ENCODE results near the gene ALG1.
"Not testable (repeated sequence)": the region's sequence is repeated elsewhere in the genome, so short reads cannot be mapped to it uniquely, and the experiment has no call there.

ALG1 gene

GRCh38 chr16:5041600-5042133 is 30.0 kb upstream of the ALG1 start:
- peaks cover 75% of the 10 kb centered on the region for H3K27me3 ChIP-seq
- no peaks in the 10 kb centered on the region for H3K36me3 ChIP-seq
- no peak overlapping the region for H3K4me3 ChIP-seq (ENCODE audit: low read depth, low read length)
- no peaks in the 10 kb centered on the region for H3K4me1 ChIP-seq
- no peak for DNase-seq
- H3K9me3 ChIP-seq: no peaks in the 10 kb centered on the region
- TF ChIP-seq, protein P1, sequence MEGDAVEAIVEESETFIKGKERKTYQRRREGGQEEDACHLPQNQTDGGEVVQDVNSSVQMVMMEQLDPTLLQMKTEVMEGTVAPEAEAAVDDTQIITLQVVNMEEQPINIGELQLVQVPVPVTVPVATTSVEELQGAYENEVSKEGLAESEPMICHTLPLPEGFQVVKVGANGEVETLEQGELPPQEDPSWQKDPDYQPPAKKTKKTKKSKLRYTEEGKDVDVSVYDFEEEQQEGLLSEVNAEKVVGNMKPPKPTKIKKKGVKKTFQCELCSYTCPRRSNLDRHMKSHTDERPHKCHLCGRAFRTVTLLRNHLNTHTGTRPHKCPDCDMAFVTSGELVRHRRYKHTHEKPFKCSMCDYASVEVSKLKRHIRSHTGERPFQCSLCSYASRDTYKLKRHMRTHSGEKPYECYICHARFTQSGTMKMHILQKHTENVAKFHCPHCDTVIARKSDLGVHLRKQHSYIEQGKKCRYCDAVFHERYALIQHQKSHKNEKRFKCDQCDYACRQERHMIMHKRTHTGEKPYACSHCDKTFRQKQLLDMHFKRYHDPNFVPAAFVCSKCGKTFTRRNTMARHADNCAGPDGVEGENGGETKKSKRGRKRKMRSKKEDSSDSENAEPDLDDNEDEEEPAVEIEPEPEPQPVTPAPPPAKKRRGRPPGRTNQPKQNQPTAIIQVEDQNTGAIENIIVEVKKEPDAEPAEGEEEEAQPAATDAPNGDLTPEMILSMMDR (IDR thresholded peaks at IDR 0.05; ENCODE audit: low read depth, low read length): no peak

DNA sequence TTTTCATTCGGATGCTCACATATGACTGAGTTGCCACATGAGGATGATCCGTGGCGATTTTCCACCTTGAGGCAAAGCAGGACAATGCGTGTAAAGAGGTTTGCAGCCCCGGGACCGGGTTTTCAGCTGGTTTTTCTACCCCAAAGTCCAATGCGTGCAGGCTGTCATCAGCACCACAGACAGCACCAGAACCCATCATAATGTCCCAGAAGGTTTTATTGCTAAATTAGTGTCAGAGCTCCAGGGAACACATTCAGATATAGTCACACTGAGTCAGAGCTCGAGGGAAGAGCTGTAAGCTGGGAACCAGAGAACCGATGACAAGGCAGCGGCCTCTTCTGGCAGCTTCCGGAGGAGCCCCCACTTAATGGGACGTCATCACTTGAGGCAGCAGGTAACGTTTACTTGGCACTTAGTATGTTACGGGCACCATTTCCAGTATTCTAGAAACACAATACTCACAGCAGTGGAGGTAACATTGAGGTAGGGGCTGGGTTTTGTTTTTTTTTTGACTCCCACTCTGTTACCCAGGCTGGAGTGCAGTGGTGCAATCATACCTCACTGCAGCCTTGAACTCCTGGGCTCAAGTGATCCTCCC is 29.0 kb upstream of the ALG1 start:
- H3K27me3 ChIP-seq: peaks cover 80% of the 10 kb centered on the region
- no peak for DNase-seq
- H3K9me3 ChIP-seq: no peaks in the 10 kb centered on the region
- TF ChIP-seq, protein P1 (IDR thresholded peaks at IDR 0.05; ENCODE audit: low read depth, low read length): no peak
- no peaks in the 10 kb centered on the region for H3K36me3 ChIP-seq
- no peak overlapping the region for H3K4me3 ChIP-seq (ENCODE audit: low read depth, low read length)
- H3K4me1 ChIP-seq: no peaks in the 10 kb centered on the region

DNA sequence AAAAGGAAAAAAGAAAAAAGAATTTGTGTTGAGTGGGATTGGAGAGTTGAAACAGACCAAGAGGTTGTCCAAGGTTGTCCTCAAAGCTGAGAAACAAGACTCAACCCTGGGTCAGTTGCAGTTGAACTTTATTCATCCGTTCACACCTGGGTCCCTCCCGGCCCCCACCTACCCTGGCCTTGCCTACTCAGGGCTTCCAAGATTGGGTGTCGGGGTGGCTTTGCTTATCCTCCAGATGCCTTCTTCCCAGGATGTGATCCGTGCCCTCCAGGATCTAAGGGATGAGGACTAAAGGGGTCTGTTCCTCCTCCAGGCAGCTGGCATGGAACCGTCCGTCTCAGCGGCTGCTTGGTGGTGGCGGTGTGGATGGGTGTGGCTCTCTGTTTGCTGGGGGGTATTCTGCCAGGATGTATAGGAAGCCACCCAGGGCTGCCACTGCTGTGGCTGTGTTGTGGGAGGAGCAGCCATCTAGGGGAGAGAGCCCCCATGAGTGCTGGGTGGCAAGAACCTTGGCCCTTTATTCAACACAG is 27.6 kb upstream of the ALG1 start:
- Histone ChIP-seq H3K4me3 (ENCODE audit: low read depth, low read length) (no peak overlapping the region), H3K9me3 (no peaks in the 10 kb centered on the region), H3K36me3 (no peaks in the 10 kb centered on the region), H3K27me3 (peaks cover 70% of the 10 kb centered on the region), H3K4me1 (no peaks in the 10 kb centered on the region)
- no peak for DNase-seq
- TF ChIP-seq, protein P1 (IDR thresholded peaks at IDR 0.05; ENCODE audit: low read depth, low read length): no peak

- not testable (repeated sequence) for H3K9me3 ChIP-seq; DNase-seq; H3K4me1 ChIP-seq; H3K36me3 ChIP-seq; H3K4me3 ChIP-seq (ENCODE audit: low read depth, low read length)
- peaks cover 71% of the 10 kb centered on the region for H3K27me3 ChIP-seq
Observed at GRCh38 chr16:5044581-5044980, 27.1 kb upstream of the ALG1 start.

DNA sequence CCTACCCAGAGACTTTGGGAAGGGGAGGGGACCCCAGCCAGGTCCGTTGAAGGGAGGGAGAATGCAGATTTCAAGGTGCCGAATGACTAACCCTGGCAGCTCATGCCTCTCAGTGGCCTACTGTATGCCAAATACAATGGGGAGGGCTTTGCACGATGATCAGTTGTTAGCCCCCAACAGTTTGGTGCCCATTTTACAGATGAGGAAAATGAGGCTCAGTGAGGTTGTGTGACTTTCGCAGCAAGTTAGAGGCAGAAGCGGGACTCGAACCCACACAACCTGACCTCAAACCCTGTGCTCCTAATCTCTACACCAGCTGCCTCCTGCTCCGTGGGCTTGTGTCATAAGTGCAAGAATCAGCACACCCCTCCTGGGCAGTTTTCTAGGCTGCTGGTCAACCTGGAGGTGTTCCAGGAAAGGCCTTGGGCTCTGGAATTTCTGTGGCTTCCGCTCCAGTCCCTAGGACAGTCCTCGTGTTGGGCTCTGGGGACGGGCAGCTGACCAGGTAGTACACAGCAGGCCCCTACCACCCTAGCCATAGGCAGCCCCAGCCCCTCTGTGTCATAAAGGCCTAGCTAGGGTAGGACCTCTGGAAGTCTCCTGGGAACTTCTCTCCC is 26.0 kb upstream of the ALG1 start:
- no peaks in the 10 kb centered on the region for H3K9me3 ChIP-seq
- H3K36me3 ChIP-seq: no peaks in the 10 kb centered on the region
- peaks cover 71% of the 10 kb centered on the region for H3K27me3 ChIP-seq
- no peaks in the 10 kb centered on the region for H3K4me1 ChIP-seq
- no peak for DNase-seq
- TF ChIP-seq, protein P1 (IDR thresholded peaks at IDR 0.05; ENCODE audit: low read depth, low read length): no peak
- no peak overlapping the region for H3K4me3 ChIP-seq (ENCODE audit: low read depth, low read length)

- Histone ChIP-seq H3K4me3 (ENCODE audit: low read depth, low read length) (no peak overlapping the region), H3K9me3 (no peaks in the 10 kb centered on the region), H3K27me3 (peaks cover 66% of the 10 kb centered on the region), H3K4me1 (no peaks in the 10 kb centered on the region), H3K36me3 (no peaks in the 10 kb centered on the region)
- TF ChIP-seq, protein P1 (IDR thresholded peaks at IDR 0.05; ENCODE audit: low read depth, low read length): no peak
- no peak for DNase-seq
Observed at GRCh38 chr16:5046914-5047313, 24.7 kb upstream of the ALG1 start.
